Measurements from ENCODE around the gene CTTNBP2.

DNA sequence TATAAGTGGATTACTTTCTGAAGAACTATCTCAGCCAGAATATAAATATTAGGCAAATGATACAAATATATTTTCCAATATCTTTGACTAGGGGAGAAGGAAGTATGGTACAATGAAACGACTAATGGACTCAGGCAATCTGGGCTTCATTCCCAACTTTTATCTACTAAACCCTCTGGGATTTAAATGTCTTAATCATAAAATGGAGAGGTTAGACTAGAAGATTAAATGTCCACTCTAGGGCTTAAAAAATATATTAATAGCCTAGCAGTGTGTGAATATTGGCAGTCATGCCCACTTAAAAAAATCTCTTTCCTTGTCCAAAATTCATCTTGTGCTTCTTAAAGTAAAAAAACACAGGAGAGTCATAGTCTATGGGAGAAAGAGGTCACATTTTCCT is 98.3 kb downstream of the CTTNBP2 start:
- TF ChIP-seq POLR2A (IDR thresholded peaks at IDR 0.05; ENCODE audit: low read depth, low read length) (no peak), POLR2AphosphoS5 (IDR thresholded peaks at IDR 0.05; ENCODE audit: low read depth, low read length) (no peak)

Measured in GM12892 (cell line).